Heart left ventricle (tissue), 13 donors: Measurements from ENCODE around the gene GRWD1.

ENCODE experiments used
- POLR2A ChIP-seq, 2 donors: fragments of 450-650 bp; IDR thresholded peaks; one replicate each; pipeline ENCODE4 v1.6.1; 2017; ENCODE audit warnings: antibody characterized with exemption in 2 of 2, mild to moderate bottlenecking in 2 of 2, moderate library complexity in 2 of 2
- TF ChIP-seq, protein P1 (sequence below), 12 donors: fragments of 200-600 bp; sonication (generic) in 4 of 12; IDR thresholded peaks; one replicate each; pipeline versions ENCODE4 v1.5.0 to v1.8.0; 2018 to 2022; ENCODE audit warnings: antibody characterized with exemption in 12 of 12, mild to moderate bottlenecking in 5 of 12
- donor health status: ischemic (EF 13 %, LVEDD 7.1; RV severe dilation, severe dysfunction).
- donor health status: DM: no; HTN: yes; CAD: no.
- donor health status: DM: no; HTN: no; CAD: no.
- donor health status: ischemic (EF 25% LVEDD 6.9; RV normal size, moderate dysfunction).
- donor health status: ischemic (EF 25% LVEDD 5.7; RV mildly dilated, moderate dysfunction).
- donor health status: ischemic (EF 35%, LVEDD 5.7; RV mildly dilated, moderate dysfunction).
- donor health status: nonischemic (EF 11% LVEDD 7.7; RV severe dilation, severe dysfunction).
- donor health status: DM: yes; HTN: yes; CAD: no.
- donor health status: PGD.
- donor health status: ischemic (EF 29% LVEDD 5.4; RV normal size, mild dysfunction).
- donor health status: nonischemic (EF 23%, LVEDD 6.1; RV moderate dilation, normal function).

DNA sequence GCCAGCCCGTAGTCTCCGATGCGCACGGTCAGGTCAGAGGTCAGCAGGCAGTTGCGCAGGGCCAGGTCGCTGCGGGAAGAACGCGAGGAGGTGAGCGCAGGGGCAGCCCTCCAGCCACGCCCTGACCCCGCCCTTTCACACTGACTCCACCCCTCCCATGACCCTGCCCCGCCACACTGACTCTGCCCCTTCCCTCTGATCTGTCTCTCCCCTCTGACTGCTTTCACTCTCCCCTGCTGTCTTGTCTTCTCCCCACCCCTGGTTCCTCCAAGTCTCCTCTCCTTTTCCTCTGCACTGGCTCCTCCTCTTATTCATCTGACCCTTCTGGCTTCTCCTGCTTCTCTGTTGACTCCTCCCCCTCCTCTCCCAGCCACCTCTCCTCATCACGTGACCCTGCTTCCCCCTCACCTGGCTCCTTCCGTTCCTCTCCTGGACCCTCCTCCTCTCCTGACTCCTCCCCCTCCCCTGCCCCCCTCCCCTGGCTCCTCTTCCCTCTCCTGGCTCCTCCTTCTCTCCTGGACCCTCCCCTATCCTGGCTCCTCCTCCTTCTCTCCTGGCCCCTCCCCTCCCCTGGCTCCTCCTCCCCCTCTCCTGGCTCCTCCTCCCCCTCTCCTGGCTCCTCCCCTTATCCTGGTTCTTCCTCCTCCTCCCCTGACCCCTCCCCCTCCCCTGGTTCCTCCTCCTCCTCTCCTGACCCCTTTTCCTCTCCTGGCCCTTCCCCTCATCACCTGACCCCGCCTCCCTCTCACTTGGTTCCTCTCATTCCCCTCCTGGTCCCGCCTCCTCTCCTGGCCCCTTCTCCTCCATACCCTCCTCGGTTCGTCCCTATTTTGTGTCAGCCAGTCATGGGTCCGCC is 55.9 kb downstream of the GRWD1 start:
- no peak for TF ChIP-seq POLR2A (IDR thresholded peaks at IDR 0.05)
- TF ChIP-seq, protein P1, sequence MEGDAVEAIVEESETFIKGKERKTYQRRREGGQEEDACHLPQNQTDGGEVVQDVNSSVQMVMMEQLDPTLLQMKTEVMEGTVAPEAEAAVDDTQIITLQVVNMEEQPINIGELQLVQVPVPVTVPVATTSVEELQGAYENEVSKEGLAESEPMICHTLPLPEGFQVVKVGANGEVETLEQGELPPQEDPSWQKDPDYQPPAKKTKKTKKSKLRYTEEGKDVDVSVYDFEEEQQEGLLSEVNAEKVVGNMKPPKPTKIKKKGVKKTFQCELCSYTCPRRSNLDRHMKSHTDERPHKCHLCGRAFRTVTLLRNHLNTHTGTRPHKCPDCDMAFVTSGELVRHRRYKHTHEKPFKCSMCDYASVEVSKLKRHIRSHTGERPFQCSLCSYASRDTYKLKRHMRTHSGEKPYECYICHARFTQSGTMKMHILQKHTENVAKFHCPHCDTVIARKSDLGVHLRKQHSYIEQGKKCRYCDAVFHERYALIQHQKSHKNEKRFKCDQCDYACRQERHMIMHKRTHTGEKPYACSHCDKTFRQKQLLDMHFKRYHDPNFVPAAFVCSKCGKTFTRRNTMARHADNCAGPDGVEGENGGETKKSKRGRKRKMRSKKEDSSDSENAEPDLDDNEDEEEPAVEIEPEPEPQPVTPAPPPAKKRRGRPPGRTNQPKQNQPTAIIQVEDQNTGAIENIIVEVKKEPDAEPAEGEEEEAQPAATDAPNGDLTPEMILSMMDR (IDR thresholded peaks at IDR 0.05), result no peak
